ENCODE measurements around the gene IHH.

The IHH gene

DNA sequence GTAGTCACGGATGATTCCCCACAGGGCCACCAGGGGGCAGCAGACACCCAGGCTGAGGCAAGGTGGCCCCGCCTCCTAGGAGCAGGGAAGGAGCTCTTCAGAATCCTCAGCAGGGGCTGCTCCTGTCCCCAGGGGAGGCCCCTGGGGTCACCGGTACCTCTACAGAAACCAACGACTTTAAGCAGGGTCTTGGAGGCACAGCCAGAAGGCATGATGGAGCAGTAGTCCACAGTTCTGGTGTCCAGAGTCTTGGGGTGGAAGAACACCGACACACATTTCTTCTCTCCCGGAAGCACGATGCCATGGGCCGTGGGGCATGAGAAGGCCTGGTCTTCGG lies 30.9 kb downstream of the IHH start:
- Histone ChIP-seq H3K4me2 (ENCODE audit: insufficient read depth, low read length, poor library complexity, severe bottlenecking) (no peak overlapping the region), H3K18ac (ENCODE audit: low read length) (peak overlapping the region; percentile 81), H3K23ac (ENCODE audit: low read depth, low read length, poor library complexity) (no peak overlapping the region), H3K4ac (ENCODE audit: low read length) (no peak overlapping the region), H2AFZ (ENCODE audit: low read length) (no peak overlapping the region), H3K36me3 (replicated peaks in 1 of 2; ENCODE audit: control insufficient read depth in 2 of 2, insufficient read depth in 2 of 2, low read length in 2 of 2) (no peaks in the 10 kb centered on the region), H2BK12ac (ENCODE audit: low read length) (no peak overlapping the region), H3K79me1 (ENCODE audit: low read depth, low read length) (peaks cover 2% of the 10 kb centered on the region), H4K8ac (ENCODE audit: low read depth, low read length) (no peak overlapping the region), H3K14ac (ENCODE audit: low read length) (peak overlapping the region; percentile 75), H3K9ac (ENCODE audit: low read depth, low read length, poor library complexity) (peak overlapping the region; percentile 66), H2BK120ac (ENCODE audit: low read depth, low read length) (no peak overlapping the region), H3K4me3 (ENCODE audit: low read length in 2 of 2) (no peak overlapping the region), H2BK15ac (ENCODE audit: low read length) (peak overlapping the region; percentile 38), H3K27me3 (ENCODE audit: control insufficient read depth in 3 of 3, insufficient read depth in 3 of 3, low read depth in 1 of 3, low read length in 3 of 3) (peaks cover 0 to 53% (median 0%) of the 10 kb centered on the region in 3 experiments), H3K27ac (replicated peaks; ENCODE audit: low read length) (no peak overlapping the region), H3K9me3 (replicated peaks in 1 of 2; ENCODE audit: control insufficient read depth in 2 of 2, insufficient read depth in 1 of 2, low read depth in 1 of 2, low read length in 2 of 2) (no peaks in the 10 kb centered on the region), H3K4me1 (ENCODE audit: control insufficient read depth in 2 of 2, insufficient read depth in 1 of 2, low read depth in 1 of 2, low read length in 2 of 2) (peaks cover 2 to 7% of the 10 kb centered on the region in 2 donors), H2BK5ac (ENCODE audit: low read length) (peak overlapping the region; percentile 29), H4K91ac (ENCODE audit: low read depth, low read length, poor library complexity) (no peak overlapping the region), H2AK5ac (ENCODE audit: low read depth, low read length) (peak overlapping the region; percentile 75)
- DNase-seq (ENCODE audit: low spot score), result peak; percentile 78
- WGBS, 2 donors (ENCODE audit: extremely low coverage in 2 of 2, insufficient read length in 2 of 2, insufficient replicate concordance in 1 of 2), result no CpG with 5 or more reads among the region's 9 CpGs

DNA sequence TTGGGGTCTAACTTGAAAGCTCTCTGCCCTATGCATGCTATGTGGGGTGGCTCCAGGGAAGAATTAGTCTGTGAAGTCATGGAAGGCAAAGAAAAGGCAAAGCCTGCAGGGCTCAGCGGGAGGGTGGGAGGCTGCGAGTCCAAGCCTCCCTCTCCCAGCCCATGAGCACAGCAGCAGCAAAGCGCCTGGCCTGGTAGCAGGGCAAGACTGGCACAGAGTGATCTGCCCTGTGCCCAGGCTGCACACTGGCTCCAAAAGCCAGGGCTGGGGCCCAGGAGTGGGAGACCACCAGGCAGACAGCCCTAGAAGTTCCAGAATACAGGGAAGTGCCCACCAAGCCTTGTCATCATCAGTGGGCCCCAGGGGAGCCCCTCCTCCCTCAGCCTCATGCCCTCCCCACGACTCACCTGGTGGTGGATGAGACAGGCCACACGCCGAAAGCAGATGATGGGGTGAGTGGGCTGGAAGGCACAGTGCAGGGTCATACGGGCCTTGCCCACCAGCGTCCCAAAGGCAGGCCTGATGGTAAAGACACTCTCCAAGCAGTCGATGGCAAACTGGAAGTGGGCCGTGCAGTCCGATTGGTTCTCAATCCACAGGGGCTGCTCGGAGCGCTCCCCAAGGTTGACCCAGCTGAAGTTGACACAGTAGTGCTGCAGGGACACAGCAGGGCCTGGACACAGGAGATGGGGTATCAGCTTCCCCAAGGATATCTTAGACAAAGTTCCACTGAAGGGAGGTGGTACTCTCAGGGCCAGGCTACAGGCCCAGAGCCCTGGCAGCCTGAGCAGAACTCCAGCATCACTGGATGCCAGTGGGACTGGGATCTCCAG lies 31.5 kb downstream of the IHH start:
- Histone ChIP-seq H3K9ac (ENCODE audit: low read depth, low read length, poor library complexity) (peak overlapping the region; percentile 66), H3K18ac (ENCODE audit: low read length) (peak overlapping the region; percentile 35), H3K14ac (ENCODE audit: low read length) (peak overlapping the region; percentile 66), H3K4ac (ENCODE audit: low read length) (peak overlapping the region; percentile 44), H2AFZ (ENCODE audit: low read length) (no peak overlapping the region), H3K27ac (replicated peaks; ENCODE audit: low read length) (no peak overlapping the region), H2BK15ac (ENCODE audit: low read length) (peak overlapping the region; percentile 3), H3K79me1 (ENCODE audit: low read depth, low read length) (peaks cover 2% of the 10 kb centered on the region), H2AK5ac (ENCODE audit: low read depth, low read length) (peak overlapping the region; percentile 23), H3K27me3 (ENCODE audit: control insufficient read depth in 3 of 3, insufficient read depth in 3 of 3, low read depth in 1 of 3, low read length in 3 of 3) (peaks cover 0 to 51% (median 0%) of the 10 kb centered on the region in 3 experiments), H2BK120ac (ENCODE audit: low read depth, low read length) (no peak overlapping the region), H3K4me3 (ENCODE audit: low read length in 2 of 2) (no peak overlapping the region), H3K4me2 (ENCODE audit: insufficient read depth, low read length, poor library complexity, severe bottlenecking) (no peak overlapping the region), H3K9me3 (replicated peaks in 1 of 2; ENCODE audit: control insufficient read depth in 2 of 2, insufficient read depth in 1 of 2, low read depth in 1 of 2, low read length in 2 of 2) (no peaks in the 10 kb centered on the region), H4K91ac (ENCODE audit: low read depth, low read length, poor library complexity) (no peak overlapping the region), H2BK5ac (ENCODE audit: low read length) (no peak overlapping the region), H3K36me3 (replicated peaks in 1 of 2; ENCODE audit: control insufficient read depth in 2 of 2, insufficient read depth in 2 of 2, low read length in 2 of 2) (no peaks in the 10 kb centered on the region), H4K8ac (ENCODE audit: low read depth, low read length) (peak overlapping the region; percentile 32), H2BK12ac (ENCODE audit: low read length) (peak overlapping the region; percentile 69), H3K23ac (ENCODE audit: low read depth, low read length, poor library complexity) (peak overlapping the region; percentile 22), H3K4me1 (ENCODE audit: control insufficient read depth in 2 of 2, insufficient read depth in 1 of 2, low read depth in 1 of 2, low read length in 2 of 2) (peaks cover 2 to 9% of the 10 kb centered on the region in 2 donors)
- no CpG with 5 or more reads among the region's 13 CpGs for WGBS, 2 donors (ENCODE audit: extremely low coverage in 2 of 2, insufficient read length in 2 of 2, insufficient replicate concordance in 1 of 2)
- DNase-seq (ENCODE audit: low spot score), result no peak

DNA sequence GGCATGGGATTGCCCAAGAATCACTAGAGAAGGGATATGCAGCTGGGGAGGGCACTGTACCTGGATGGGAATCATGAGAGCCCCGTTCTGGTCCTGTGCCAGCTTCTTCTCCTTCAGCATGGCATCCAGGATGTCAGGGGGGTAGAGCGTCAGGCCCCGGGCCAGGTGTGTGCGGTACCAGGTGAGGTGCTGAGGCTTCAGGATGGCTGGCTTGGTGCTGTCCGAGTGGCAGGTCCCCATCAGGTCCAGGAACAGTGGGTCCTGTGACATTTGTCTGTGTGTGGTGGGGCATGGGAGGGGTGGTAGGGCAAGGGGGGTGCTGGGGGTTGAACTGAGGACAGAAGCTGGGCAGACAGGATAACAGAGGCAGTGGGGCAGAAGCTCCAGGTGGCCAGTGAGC lies 32.6 kb downstream of the IHH start:
- no peak overlapping the region for H3K27ac ChIP-seq (replicated peaks; ENCODE audit: low read length)
- no peak overlapping the region for H3K9ac ChIP-seq (ENCODE audit: low read depth, low read length, poor library complexity)
- H2BK15ac ChIP-seq (ENCODE audit: low read length), result peak overlapping the region; percentile 87
- H3K4ac ChIP-seq (ENCODE audit: low read length), result no peak overlapping the region
- H3K4me3 ChIP-seq (ENCODE audit: low read length in 2 of 2), result no peak overlapping the region
- H3K18ac ChIP-seq (ENCODE audit: low read length), result peak overlapping the region; percentile 22
- no peak for DNase-seq (ENCODE audit: low spot score)
- peaks cover 6 to 15% of the 10 kb centered on the region in 2 donors for H3K4me1 ChIP-seq (ENCODE audit: control insufficient read depth in 2 of 2, insufficient read depth in 1 of 2, low read depth in 1 of 2, low read length in 2 of 2)
- no CpG with 5 or more reads among the region's 5 CpGs for WGBS, 2 donors (ENCODE audit: extremely low coverage in 2 of 2, insufficient read length in 2 of 2, insufficient replicate concordance in 1 of 2)
- peaks cover 0 to 51% (median 0%) of the 10 kb centered on the region in 3 experiments for H3K27me3 ChIP-seq (ENCODE audit: control insufficient read depth in 3 of 3, insufficient read depth in 3 of 3, low read depth in 1 of 3, low read length in 3 of 3)
- no peak overlapping the region for H3K23ac ChIP-seq (ENCODE audit: low read depth, low read length, poor library complexity)
- no peak overlapping the region for H2AFZ ChIP-seq (ENCODE audit: low read length)
- no peaks in the 10 kb centered on the region for H3K9me3 ChIP-seq (replicated peaks in 1 of 2; ENCODE audit: control insufficient read depth in 2 of 2, insufficient read depth in 1 of 2, low read depth in 1 of 2, low read length in 2 of 2)
- no peak overlapping the region for H2BK120ac ChIP-seq (ENCODE audit: low read depth, low read length)
- H3K79me1 ChIP-seq (ENCODE audit: low read depth, low read length), result peaks cover 2% of the 10 kb centered on the region
- H4K8ac ChIP-seq (ENCODE audit: low read depth, low read length), result no peak overlapping the region
- H2BK5ac ChIP-seq (ENCODE audit: low read length), result no peak overlapping the region
- H4K91ac ChIP-seq (ENCODE audit: low read depth, low read length, poor library complexity), result no peak overlapping the region
- no peak overlapping the region for H3K4me2 ChIP-seq (ENCODE audit: insufficient read depth, low read length, poor library complexity, severe bottlenecking)
- no peak overlapping the region for H2BK12ac ChIP-seq (ENCODE audit: low read length)
- no peak overlapping the region for H2AK5ac ChIP-seq (ENCODE audit: low read depth, low read length)
- H3K14ac ChIP-seq (ENCODE audit: low read length), result peak overlapping the region; percentile 27
- H3K36me3 ChIP-seq (replicated peaks in 1 of 2; ENCODE audit: control insufficient read depth in 2 of 2, insufficient read depth in 2 of 2, low read length in 2 of 2), result no peaks in the 10 kb centered on the region

DNA sequence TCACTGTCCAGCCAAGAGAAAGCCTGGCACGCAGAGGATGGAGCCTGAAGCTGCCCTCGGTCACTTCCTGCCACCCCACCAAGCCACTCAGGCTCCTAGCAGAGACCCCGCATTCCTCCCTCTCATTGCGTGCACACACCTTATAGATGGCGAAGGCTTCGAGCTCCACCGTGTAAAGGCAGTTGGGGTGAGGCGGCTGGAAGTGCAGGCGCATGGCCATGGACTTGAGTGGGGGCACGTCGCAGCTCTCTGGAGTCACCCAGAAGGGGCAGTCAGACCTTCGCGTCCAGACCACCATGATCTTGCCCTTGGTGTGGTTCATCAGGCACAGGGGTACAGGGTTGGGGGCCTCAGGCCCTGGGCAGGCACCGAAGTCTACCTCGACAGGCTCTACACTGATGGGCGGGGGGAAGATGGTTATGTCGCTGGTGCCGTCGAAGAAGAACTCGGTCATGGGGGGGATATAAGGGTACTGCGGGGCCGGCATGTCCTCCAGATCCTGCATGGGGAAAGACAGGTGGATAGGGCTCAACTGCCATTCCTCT lies 33.1 kb downstream of the IHH start:
- no peak for DNase-seq (ENCODE audit: low spot score)
- Histone ChIP-seq H2BK5ac (ENCODE audit: low read length) (no peak overlapping the region), H3K4me2 (ENCODE audit: insufficient read depth, low read length, poor library complexity, severe bottlenecking) (no peak overlapping the region), H2BK12ac (ENCODE audit: low read length) (no peak overlapping the region), H4K8ac (ENCODE audit: low read depth, low read length) (no peak overlapping the region), H3K9ac (ENCODE audit: low read depth, low read length, poor library complexity) (no peak overlapping the region), H2AFZ (ENCODE audit: low read length) (no peak overlapping the region), H3K79me1 (ENCODE audit: low read depth, low read length) (peaks cover 2% of the 10 kb centered on the region), H3K23ac (ENCODE audit: low read depth, low read length, poor library complexity) (no peak overlapping the region), H3K27ac (replicated peaks; ENCODE audit: low read length) (no peak overlapping the region), H2AK5ac (ENCODE audit: low read depth, low read length) (no peak overlapping the region), H3K18ac (ENCODE audit: low read length) (peak overlapping the region; percentile 22), H3K4ac (ENCODE audit: low read length) (no peak overlapping the region), H3K14ac (ENCODE audit: low read length) (no peak overlapping the region), H3K27me3 (ENCODE audit: control insufficient read depth in 3 of 3, insufficient read depth in 3 of 3, low read depth in 1 of 3, low read length in 3 of 3) (peaks cover 0 to 57% (median 0%) of the 10 kb centered on the region in 3 experiments), H2BK15ac (ENCODE audit: low read length) (peak overlapping the region; percentile 87), H3K4me3 (ENCODE audit: low read length in 2 of 2) (no peak overlapping the region), H3K9me3 (replicated peaks in 1 of 2; ENCODE audit: control insufficient read depth in 2 of 2, insufficient read depth in 1 of 2, low read depth in 1 of 2, low read length in 2 of 2) (no peaks in the 10 kb centered on the region), H3K36me3 (replicated peaks in 1 of 2; ENCODE audit: control insufficient read depth in 2 of 2, insufficient read depth in 2 of 2, low read length in 2 of 2) (no peaks in the 10 kb centered on the region), H3K4me1 (ENCODE audit: control insufficient read depth in 2 of 2, insufficient read depth in 1 of 2, low read depth in 1 of 2, low read length in 2 of 2) (peaks cover 6 to 17% of the 10 kb centered on the region in 2 donors), H2BK120ac (ENCODE audit: low read depth, low read length) (no peak overlapping the region), H4K91ac (ENCODE audit: low read depth, low read length, poor library complexity) (no peak overlapping the region)
- WGBS, 2 donors (ENCODE audit: extremely low coverage in 2 of 2, insufficient read length in 2 of 2, insufficient replicate concordance in 1 of 2), result no CpG with 5 or more reads among the region's 22 CpGs

All from neuronal stem cell (in vitro differentiated cells).